ENCODE results near the gene DPYD.

Gene DPYD

GRCh38 chr1:97488530-97488929 lies 432.3 kb downstream of the DPYD start:
- no peak for TF ChIP-seq CTCF (IDR thresholded peaks at IDR 0.05; ENCODE audit: low read depth, low read length)
- DNase-seq (ENCODE audit: low read depth, low spot score): no peak
- in situ Hi-C loops (cut with HindIII; ENCODE audit: low sequenced_read_pairs): no loop called here
- no peak overlapping the region for H3K4me3 ChIP-seq (ENCODE audit: low read depth, low read length)

- H3K4me3 ChIP-seq (ENCODE audit: low read depth, low read length): no peak overlapping the region
- no peak for DNase-seq (ENCODE audit: low read depth, low spot score)
- no peak for TF ChIP-seq CTCF (IDR thresholded peaks at IDR 0.05; ENCODE audit: low read depth, low read length)
- in situ Hi-C loops (cut with HindIII; ENCODE audit: low sequenced_read_pairs): no loop called here
Observed at GRCh38 chr1:97482022-97482421, 438.8 kb downstream of the DPYD start.

- no peak overlapping the region for H3K4me3 ChIP-seq (ENCODE audit: low read depth, low read length)
- DNase-seq (ENCODE audit: low read depth, low spot score): no peak
- no peak for TF ChIP-seq CTCF (IDR thresholded peaks at IDR 0.05; ENCODE audit: low read depth, low read length)
- in situ Hi-C loops (cut with HindIII; ENCODE audit: low sequenced_read_pairs): no loop called here
Observed at GRCh38 chr1:97467445-97467844, 453.4 kb downstream of the DPYD start.

- no peak for TF ChIP-seq CTCF (IDR thresholded peaks at IDR 0.05; ENCODE audit: low read depth, low read length)
- no peak overlapping the region for H3K4me3 ChIP-seq (ENCODE audit: low read depth, low read length)
- DNase-seq (ENCODE audit: low read depth, low spot score): no peak
- in situ Hi-C loops (cut with HindIII; ENCODE audit: low sequenced_read_pairs): no loop called here
Observed at GRCh38 chr1:97464305-97464704, 456.5 kb downstream of the DPYD start.

- H3K4me3 ChIP-seq (ENCODE audit: low read depth, low read length): no peak overlapping the region
- no peak for DNase-seq (ENCODE audit: low read depth, low spot score)
- no peak for TF ChIP-seq CTCF (IDR thresholded peaks at IDR 0.05; ENCODE audit: low read depth, low read length)
- in situ Hi-C loops (cut with HindIII; ENCODE audit: low sequenced_read_pairs): no loop called here
Observed at GRCh38 chr1:97461782-97462181, 459.1 kb downstream of the DPYD start.

- TF ChIP-seq CTCF (IDR thresholded peaks at IDR 0.05; ENCODE audit: low read depth, low read length): no peak
- in situ Hi-C loops (cut with HindIII; ENCODE audit: low sequenced_read_pairs): no loop called here
- no peak for DNase-seq (ENCODE audit: low read depth, low spot score)
- H3K4me3 ChIP-seq (ENCODE audit: low read depth, low read length): no peak overlapping the region
Observed at GRCh38 chr1:97457446-97458089, 463.3 kb downstream of the DPYD start.
